K562 (cell line): ENCODE data around the gene MTHFR. TPM values are rescaled to one million over a fixed set of nuclear protein-coding genes. Genes with fewer than 3 reads are reported as not detected.
A peak's percentile ranks its signal among the peaks of the same experiment; 100 is the strongest.

ENCODE experiments used
- COPS2 ChIP-seq: fragments of 450-650 bp; conservative IDR thresholded peaks from 2 replicates; pipeline ENCODE4 v1.6.1; 2016; ENCODE audit warnings: mild to moderate bottlenecking, moderate library complexity
- FOXA1 ChIP-seq: fragments of 450-650 bp; IDR thresholded peaks from 2 replicates; pipeline ENCODE4 v1.6.1; 2016; ENCODE audit warnings: mild to moderate bottlenecking, borderline replicate concordance
- HDAC3 ChIP-seq: fragments of 450-650 bp; IDR thresholded peaks from 2 replicates; pipeline ENCODE4 v1.6.1; 2018; ENCODE audit warnings: borderline replicate concordance, mild to moderate bottlenecking, moderate library complexity; ENCODE audit not compliant: partially characterized antibody
- TAF7 ChIP-seq: fragments of 450-650 bp; IDR thresholded peaks from 2 replicates; pipeline ENCODE4 v1.6.1; 2016; ENCODE audit warnings: missing genetic modification characterization, missing compliant biosample characterization
- ZFX ChIP-seq: sonication (generic); formaldehyde crosslinking; IDR thresholded peaks from 2 replicates; pipeline ENCODE4 v1.8.0; 2022; ENCODE audit warnings: mild to moderate bottlenecking, missing genetic modification reagents, moderate library complexity
- ZNF717 ChIP-seq: fragments of 250-450 bp; sonication (Bioruptor Pico); IDR thresholded peaks from 2 replicates; pipeline ENCODE4 v1.5.0; 2021
- ZNF76 ChIP-seq: fragments of 250-450 bp; sonication (Bioruptor Pico); IDR thresholded peaks from 2 replicates; pipeline ENCODE4 v1.4.0; 2020; ENCODE audit warnings: mild to moderate bottlenecking, moderate library complexity, borderline replicate concordance
- polyA plus RNA-seq, 8 experiments: library from polyadenylated mRNA; depleted of rRNA in 4 of 8; stranded (reverse) in 5 of 8; unstranded in 3 of 8; fragments of >200 nt; fragmentation: Nextera tagmentation in 2 of 8; fragmentation: Illumina TruSeq in 1 of 8; extraction: Ambion mirVana in 2 of 8; extraction: Trizol in 1 of 8; gene quantifications; 2 replicates each; pipeline versions ENCODE4 v1.2.1 to v1.2.3, GENCODE V29; 2011 to 2014; ENCODE audit warnings: inconsistent platforms in 1 of 8, missing spikeins in 1 of 8
- total RNA-seq, 7 experiments: library from RNA; depleted of rRNA in 6 of 7; stranded (reverse); fragments of >200 nt in 6 of 7; fragmentation: Illumina TruSeq in 2 of 7; extraction: Trizol in 2 of 7; gene quantifications; 2 replicates each; pipeline versions ENCODE4 v1.2.1 to v1.2.3, GENCODE V29; 2011 to 2021; ENCODE audit warnings: low replicate concordance in 1 of 7
- TF ChIP-seq, protein P1 (sequence below): sonication (generic); formaldehyde crosslinking; IDR thresholded peaks from 2 replicates; pipeline ENCODE4 v1.8.0; 2022; ENCODE audit warnings: missing genetic modification reagents, mild to moderate bottlenecking, moderate library complexity, borderline replicate concordance
- TF ChIP-seq, protein P2 (sequence below): fragments of 450-650 bp; formaldehyde crosslinking; IDR thresholded peaks from 2 replicates; pipeline ENCODE4 v1.4.0; 2020; ENCODE audit warnings: mild to moderate bottlenecking, moderate library complexity
- TF ChIP-seq, protein P3 (sequence below): sonication (generic); formaldehyde crosslinking; IDR thresholded peaks from 2 replicates; pipeline ENCODE4 v1.8.0; 2023; ENCODE audit warnings: mild to moderate bottlenecking, missing genetic modification reagents
- TF ChIP-seq, protein P4 (sequence below): fragments of 250-450 bp; sonication (Bioruptor Pico); IDR thresholded peaks from 2 replicates; pipeline ENCODE4 v1.5.0; 2021; ENCODE audit warnings: mild to moderate bottlenecking, moderate library complexity

Gene MTHFR
- total and polyA plus RNA-seq, 9 of the 15 experiments (the other 6 are each of a cell fraction or from before 2014, with no cell fraction given) = 5.0 to 104 (median 62.6) TPM

DNA sequence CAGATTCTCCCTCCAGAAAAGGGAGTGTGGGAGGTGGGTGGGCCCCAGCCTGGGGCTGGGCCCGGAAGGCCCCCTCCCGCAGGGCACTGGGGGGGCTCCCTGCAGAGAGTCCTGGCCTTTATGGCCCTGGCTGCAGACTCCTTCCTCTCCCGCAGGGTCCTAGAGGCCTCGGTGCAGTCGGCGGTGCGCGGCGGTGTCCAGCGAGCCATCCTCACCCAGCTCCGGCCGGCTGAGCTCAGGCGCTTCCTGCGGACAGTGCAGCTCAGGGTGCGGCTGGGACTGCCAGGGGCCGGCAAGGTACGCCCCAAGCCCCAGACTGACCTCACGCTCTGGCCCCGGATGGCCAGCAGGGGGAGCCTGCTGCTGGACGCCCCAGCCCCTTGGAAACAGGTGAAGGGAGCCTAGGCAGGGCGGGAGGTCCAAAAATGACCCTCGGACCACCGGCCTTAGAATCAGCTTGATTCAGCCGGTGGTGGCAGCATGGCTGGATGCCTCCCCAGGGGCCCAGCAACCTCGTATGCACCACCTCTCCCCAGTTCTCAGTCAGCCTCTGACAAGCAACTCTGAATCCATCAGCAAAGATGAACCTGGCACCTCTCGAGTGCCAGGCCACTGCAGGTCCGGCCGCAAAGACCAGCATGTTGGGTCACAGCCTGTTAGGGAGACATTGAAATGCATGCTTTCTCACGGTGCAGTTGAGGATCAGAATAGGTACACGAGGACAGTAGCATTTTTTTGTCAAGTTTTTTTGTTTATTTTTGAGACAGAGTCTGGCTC is 20.6 kb downstream of the MTHFR start (continued):
- TF ChIP-seq ZNF76 (CRISPR knock-in tag) = no peak
- TF ChIP-seq TAF7 = no peak
- no peak for TF ChIP-seq COPS2
- TF ChIP-seq, protein P1, sequence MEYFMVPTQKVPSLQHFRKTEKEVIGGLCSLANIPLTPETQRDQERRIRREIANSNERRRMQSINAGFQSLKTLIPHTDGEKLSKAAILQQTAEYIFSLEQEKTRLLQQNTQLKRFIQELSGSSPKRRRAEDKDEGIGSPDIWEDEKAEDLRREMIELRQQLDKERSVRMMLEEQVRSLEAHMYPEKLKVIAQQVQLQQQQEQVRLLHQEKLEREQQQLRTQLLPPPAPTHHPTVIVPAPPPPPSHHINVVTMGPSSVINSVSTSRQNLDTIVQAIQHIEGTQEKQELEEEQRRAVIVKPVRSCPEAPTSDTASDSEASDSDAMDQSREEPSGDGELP (CRISPR knock-in tag) = peak; percentile 89
- TF ChIP-seq, protein P2, sequence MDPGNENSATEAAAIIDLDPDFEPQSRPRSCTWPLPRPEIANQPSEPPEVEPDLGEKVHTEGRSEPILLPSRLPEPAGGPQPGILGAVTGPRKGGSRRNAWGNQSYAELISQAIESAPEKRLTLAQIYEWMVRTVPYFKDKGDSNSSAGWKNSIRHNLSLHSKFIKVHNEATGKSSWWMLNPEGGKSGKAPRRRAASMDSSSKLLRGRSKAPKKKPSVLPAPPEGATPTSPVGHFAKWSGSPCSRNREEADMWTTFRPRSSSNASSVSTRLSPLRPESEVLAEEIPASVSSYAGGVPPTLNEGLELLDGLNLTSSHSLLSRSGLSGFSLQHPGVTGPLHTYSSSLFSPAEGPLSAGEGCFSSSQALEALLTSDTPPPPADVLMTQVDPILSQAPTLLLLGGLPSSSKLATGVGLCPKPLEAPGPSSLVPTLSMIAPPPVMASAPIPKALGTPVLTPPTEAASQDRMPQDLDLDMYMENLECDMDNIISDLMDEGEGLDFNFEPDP (CRISPR knock-in tag) = no peak
- peak; percentile 20; the same call in 1 of the 2 replicates for TF ChIP-seq ZFX
- TF ChIP-seq ZNF717 (CRISPR knock-in tag) = peak; percentile 75; the same call in 1 of the 2 replicates
- no peak for TF ChIP-seq HDAC3
- TF ChIP-seq, protein P3, sequence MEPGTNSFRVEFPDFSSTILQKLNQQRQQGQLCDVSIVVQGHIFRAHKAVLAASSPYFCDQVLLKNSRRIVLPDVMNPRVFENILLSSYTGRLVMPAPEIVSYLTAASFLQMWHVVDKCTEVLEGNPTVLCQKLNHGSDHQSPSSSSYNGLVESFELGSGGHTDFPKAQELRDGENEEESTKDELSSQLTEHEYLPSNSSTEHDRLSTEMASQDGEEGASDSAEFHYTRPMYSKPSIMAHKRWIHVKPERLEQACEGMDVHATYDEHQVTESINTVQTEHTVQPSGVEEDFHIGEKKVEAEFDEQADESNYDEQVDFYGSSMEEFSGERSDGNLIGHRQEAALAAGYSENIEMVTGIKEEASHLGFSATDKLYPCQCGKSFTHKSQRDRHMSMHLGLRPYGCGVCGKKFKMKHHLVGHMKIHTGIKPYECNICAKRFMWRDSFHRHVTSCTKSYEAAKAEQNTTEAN (CRISPR knock-in tag) = no peak
- TF ChIP-seq, protein P4, sequence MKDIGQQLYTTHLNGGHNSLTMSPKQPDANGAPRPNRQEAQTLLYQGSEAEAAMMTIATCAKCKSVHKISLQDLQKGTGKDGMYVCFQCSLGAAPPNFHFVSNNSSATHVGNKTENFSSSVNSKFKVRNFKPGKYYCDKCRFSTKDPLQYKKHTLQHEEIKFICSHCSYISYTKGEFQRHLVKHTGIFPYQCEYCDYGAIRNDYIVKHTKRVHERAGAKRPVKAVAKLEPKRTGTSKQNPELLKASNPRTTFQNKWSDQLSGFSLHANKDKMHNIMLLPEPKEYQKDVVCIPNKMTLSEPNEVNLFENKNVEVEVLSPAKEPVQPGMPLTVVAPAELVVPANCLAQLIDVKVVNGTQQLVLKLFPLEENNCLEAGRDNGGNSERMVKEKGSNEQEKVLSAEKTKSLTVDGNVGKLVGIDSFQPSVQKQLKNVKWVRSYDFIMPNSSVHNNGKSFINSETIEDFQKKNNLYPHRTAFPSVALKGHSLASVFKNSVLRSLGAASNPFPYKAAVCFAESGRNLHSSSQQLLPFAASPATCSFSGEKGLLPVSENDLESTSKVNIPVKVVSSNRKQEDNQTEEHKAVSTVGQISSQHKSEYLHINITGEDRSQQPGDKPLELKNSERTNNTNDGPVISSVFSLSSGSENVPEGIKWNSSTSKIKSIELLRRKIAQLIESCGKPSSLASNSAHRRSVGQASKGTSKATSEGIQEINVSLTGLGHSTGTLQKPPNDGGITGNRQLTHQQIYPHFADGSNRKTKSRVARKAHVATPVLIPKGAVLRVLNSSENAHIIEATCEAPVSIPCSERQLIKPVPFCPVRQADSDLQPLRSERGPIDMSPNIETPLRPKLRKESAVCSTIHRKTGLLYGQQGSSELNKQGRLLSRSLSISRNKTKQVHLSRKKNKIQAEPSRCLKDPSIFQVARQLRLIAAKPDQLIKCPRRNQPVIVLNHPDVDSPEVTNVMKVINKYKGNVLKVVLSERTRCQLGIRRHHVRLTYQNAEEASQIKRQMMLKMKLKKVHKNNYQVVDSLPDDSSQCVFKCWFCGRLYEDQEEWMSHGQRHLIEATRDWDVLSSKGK (CRISPR knock-in tag) = no peak
- TF ChIP-seq FOXA1 = no peak
